Measurements from ENCODE around the gene MUC5B.

The MUC5B gene

GRCh38 chr11:1223346-1224110, 662 bp downstream of the MUC5B start:
- no peak for DNase-seq

DNA sequence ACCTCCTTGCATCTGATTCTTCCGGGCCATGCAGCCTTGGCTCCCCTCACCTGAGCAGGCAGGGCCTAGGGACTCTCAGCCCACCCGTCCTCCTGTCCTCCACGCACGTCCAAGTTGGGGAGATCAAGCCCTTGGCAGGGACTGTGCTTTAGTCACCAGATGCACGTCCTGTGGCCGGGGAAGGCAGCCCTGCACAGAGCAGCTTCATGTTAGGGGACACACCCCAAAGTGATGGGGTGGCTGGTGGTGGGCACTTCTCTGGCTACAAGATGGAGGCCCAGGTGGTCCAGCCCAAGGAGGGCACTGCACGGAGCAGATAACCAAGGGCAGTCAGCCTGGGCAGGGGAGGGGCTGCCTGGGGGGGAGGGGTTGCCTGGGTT, 1.2 kb downstream of the MUC5B start:
- DNase-seq, result no peak

- no peak for DNase-seq
These were observed 1.9 kb downstream of the MUC5B start for GRCh38 chr11:1224491-1225385.

GRCh38 chr11:1225386-1226225, 2.7 kb downstream of the MUC5B start:
- DNase-seq, result no peak

DNA sequence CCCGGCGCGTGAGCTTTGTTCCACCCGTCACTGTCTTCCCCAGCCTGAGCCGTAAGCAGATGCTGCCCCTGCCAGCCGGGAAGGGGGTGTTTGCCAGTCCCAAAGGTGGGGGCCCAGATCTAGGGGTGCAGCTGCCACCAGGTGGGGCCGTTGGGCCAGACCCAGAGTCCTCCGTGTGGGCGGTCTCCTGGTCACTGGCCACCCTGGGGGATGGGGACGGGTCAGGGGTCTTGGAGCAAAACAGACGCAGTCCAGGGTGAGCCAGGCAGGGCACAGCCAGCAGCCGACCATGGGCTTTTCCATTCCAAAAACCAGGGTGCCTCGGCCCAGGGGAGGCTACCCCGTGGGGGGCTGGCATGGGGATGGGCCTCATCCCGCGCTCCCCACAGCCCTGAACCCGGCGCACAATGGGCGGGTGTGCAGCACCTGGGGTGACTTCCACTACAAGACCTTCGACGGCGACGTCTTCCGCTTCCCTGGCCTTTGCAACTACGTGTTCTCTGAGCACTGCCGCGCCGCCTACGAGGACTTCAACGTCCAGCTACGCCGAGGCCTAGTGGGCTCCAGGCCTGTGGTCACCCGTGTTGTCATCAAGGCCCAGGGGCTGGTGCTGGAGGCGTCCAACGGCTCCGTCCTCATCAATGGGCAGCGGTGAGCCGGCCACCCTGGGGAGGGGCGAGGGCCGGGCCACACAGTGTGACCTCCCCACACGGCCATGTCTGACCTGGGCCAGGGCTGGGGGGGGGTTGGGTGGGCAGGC, 3.5 kb downstream of the MUC5B start:
- no peak for DNase-seq

- no peak for DNase-seq
These were observed 4.2 kb downstream of the MUC5B start for GRCh38 chr11:1226986-1227550.

DNA sequence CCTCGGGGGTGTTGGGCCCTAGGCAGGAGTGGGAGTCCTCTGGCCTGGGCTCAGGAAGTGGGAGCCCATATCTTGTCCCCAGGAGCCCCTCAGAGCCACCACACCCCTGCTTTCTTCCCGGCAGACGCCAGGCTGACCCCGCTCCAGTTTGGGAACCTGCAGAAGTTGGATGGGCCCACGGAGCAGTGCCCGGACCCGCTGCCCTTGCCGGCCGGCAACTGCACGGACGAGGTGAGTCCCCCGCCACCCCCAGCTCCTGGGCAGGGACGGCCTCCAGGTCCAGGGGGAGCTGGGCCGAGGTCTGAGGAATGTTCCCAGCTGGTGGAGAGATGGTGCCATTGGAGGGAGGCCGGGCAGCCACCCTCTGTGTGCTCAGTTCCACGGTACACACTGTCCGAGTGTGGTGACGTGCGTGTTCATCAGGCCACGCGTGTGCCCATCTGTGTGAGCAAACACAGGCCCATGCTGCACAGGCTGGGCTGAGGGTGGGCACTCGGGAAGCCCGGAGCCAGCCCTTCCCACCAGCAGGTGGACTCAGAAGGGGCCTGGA, 4.8 kb downstream of the MUC5B start:
- DNase-seq, result no peak

GRCh38 chr11:1228101-1228821, 5.4 kb downstream of the MUC5B start:
- no peak for DNase-seq

GRCh38 chr11:1228921-1229451, 6.1 kb downstream of the MUC5B start:
- DNase-seq, result no peak

GRCh38 chr11:1229471-1230120, 6.7 kb downstream of the MUC5B start:
- DNase-seq, result no peak

- no peak for DNase-seq
These were observed 7.2 kb downstream of the MUC5B start for GRCh38 chr11:1230121-1230455.

- no peak for DNase-seq
These were observed 7.9 kb downstream of the MUC5B start for GRCh38 chr11:1230456-1231395.

DNA sequence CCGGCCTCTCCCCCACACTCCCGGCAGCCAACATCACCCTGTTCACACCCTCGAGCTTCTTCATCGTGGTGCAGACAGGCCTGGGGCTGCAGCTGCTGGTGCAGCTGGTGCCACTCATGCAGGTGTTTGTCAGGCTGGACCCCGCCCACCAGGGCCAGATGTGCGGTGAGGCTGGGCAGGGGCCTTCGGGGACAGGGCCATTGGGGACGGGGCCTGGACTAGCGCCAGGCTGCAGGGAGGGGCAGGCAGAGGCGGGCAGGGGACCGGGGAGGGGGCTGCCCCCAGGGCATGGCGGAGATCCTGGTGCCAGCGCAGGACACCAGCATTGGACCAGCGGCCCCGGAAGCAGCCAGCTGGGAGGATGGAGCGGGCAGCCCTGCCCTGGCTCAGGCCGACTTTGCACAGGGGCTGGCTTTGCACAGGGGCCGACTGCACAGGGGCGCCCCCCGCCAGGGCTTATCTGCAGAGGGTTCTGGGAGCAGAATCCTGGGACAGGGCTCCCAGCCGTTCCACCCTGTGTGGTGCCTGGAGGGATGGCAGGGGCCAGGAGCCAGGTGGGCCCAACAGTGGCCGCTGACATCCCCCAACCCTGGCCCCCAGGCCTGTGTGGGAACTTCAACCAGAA, 8.6 kb downstream of the MUC5B start:
- DNase-seq, result no peak

DNA sequence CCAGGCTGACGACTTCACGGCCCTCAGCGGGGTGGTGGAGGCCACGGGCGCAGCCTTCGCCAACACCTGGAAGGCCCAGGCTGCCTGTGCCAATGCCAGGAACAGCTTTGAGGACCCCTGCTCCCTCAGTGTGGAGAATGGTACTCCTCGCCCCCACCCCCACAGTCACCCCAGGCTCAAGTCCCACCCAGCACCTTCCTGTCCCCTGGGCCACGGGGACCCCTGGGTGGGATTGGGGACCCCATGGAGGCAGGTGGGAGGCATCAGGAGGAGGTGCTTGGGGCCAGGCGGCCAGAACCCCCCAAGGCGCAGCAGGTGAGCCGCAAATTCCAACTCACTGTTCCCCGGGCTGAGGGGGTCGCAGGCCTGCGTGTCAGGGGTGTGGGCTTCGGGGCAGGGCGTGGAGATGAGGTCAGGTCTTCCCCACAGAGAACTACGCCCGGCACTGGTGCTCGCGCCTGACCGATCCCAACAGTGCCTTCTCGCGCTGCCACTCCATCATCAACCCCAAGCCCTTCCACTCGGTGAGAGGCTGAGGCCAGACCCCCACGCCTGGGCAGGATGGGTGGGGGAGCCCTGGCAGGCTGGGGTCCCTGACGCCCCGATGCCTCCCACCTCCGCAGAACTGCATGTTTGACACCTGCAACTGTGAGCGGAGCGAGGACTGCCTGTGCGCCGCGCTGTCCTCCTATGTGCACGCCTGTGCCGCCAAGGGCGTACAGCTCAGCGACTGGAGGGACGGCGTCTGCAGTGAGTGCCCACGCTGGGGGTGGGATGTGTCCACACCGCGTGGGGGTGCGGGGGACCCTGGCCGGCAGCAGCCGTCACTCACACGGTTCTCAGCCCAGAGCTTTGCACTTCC, 9.4 kb downstream of the MUC5B start:
- DNase-seq, result no peak

- no peak for DNase-seq
These were observed 10.0 kb downstream of the MUC5B start for GRCh38 chr11:1232883-1233321.

- no peak for DNase-seq
These were observed 10.6 kb downstream of the MUC5B start for GRCh38 chr11:1233351-1234053.
